PC-3 (cell line): ENCODE results near the gene ITK.

Source experiments
- CTCF ChIP-seq: fragments of 300-600 bp; sonication (generic); conservative IDR thresholded peaks from 2 replicates; pipeline ENCODE4 v1.5.1; 2017; ENCODE audit warnings: antibody characterized with exemption, low read depth, mild to moderate bottlenecking, low read length
- EZH2 ChIP-seq: fragments of 300-600 bp; sonication (generic); IDR thresholded peaks from one replicate; pipeline ENCODE4 v1.6.1; 2017; ENCODE audit warnings: antibody characterized with exemption, mild to moderate bottlenecking, low read length; ENCODE audit not compliant: unreplicated experiment

GRCh38 chr5:157241483-157241882 is 60.8 kb downstream of the ITK start:
- TF ChIP-seq CTCF (no peak), EZH2 (no peak)
